ENCODE results near the gene ESR2. TPM values are rescaled to one million over a fixed set of nuclear protein-coding genes. Genes with fewer than 3 reads are reported as not detected.

Gene ESR2
- total RNA-seq, 1 experiment from 2014 or later: 0.15 TPM

- H3K27me3 Mint-ChIP-seq (ENCODE audit: low read depth): no peaks in the 10 kb centered on the region
- Histone ChIP-seq H4K20me1 (ENCODE audit: control insufficient read depth, insufficient read depth, insufficient read length) (no peaks in the 10 kb centered on the region), H3K4ac (ENCODE audit: low read depth, low read length) (no peak overlapping the region), H4K5ac (ENCODE audit: insufficient read length, low read depth, low read length) (no peak overlapping the region), H2AFZ (ENCODE audit: low read length) (no peak overlapping the region), H3K4me1 (ENCODE audit: insufficient read depth, low read length) (no peaks in the 10 kb centered on the region; the same call in 1 of the 2 replicates), H2AK5ac (ENCODE audit: insufficient read length, low read length) (no peak overlapping the region), H3K4me2 (ENCODE audit: insufficient read depth, insufficient read length, low read length) (no peak overlapping the region), H3K18ac (ENCODE audit: insufficient read length, low read depth, low read length) (no peak overlapping the region), H3K9me3 (ENCODE audit: control insufficient read depth, low read depth, low read length) (no peaks in the 10 kb centered on the region), H3K56ac (ENCODE audit: insufficient read length, low read depth, low read length) (no peak overlapping the region), H4K91ac (ENCODE audit: insufficient read length, low read depth, low read length) (no peak overlapping the region), H3T11ph (ENCODE audit: low read length) (no peak overlapping the region), H2BK5ac (ENCODE audit: insufficient read length, low read length) (no peak overlapping the region), H3K27ac (ENCODE audit: insufficient read length, low read depth, low read length) (no peak overlapping the region), H3K23me2 (ENCODE audit: insufficient read length, low read depth, low read length, poor library complexity, severe bottlenecking) (peaks cover 4% of the 10 kb centered on the region), H2BK120ac (ENCODE audit: low read depth, low read length, poor library complexity, severe bottlenecking) (no peak overlapping the region), H2BK20ac (ENCODE audit: low read depth, low read length, poor library complexity, severe bottlenecking) (no peak overlapping the region), H2BK12ac (ENCODE audit: insufficient read length, low read depth, low read length) (no peak overlapping the region), H3K23ac (ENCODE audit: insufficient read length, low read depth, low read length) (no peak overlapping the region), H3K27me3 (ENCODE audit: insufficient read depth, low read length) (no peaks in the 10 kb centered on the region), H3K9ac (ENCODE audit: extremely low read depth, insufficient read length, low read length) (no peak overlapping the region), H3K79me1 (ENCODE audit: insufficient read depth, low read depth, low read length, poor library complexity, severe bottlenecking) (no peaks in the 10 kb centered on the region), H3K14ac (ENCODE audit: insufficient read depth, low read length) (no peak overlapping the region; the same call in 1 of the 2 replicates), H3K79me2 (ENCODE audit: insufficient read depth, low read length) (no peaks in the 10 kb centered on the region), H4K8ac (replicated peaks; ENCODE audit: insufficient read length, low read depth, low read length) (no peak overlapping the region), H2BK15ac (ENCODE audit: low read depth, low read length) (no peak overlapping the region)
- no peaks in the 10 kb centered on the region; a peak in 1 of 5 replicates for H3K9me3 Mint-ChIP-seq
- no peak for DNase-seq
- no peak for TF ChIP-seq CTCF (conservative IDR thresholded peaks at IDR 0.05)
- H3K36me3 Mint-ChIP-seq (ENCODE audit: insufficient read depth in 1 of 3, low read depth in 3 of 3): peaks cover 0 to 11% (median 2%) of the 10 kb centered on the region in 3 experiments; a peak in 2 of 7 replicates
- peaks cover 53 to 55% of the 10 kb centered on the region in 2 experiments for H3K4me1 Mint-ChIP-seq
- peak overlapping the region; percentile 11 to 89 (median 16); a peak in 4 of 7 replicates for H3K27ac Mint-ChIP-seq
- no peak overlapping the region; a peak in 1 of 5 replicates for H3K4me3 Mint-ChIP-seq
- no CpG with 5 or more reads among the region's 7 CpGs for WGBS (ENCODE audit: extremely low coverage, insufficient read length, low lambda C conversion rate)
These were observed 92.9 kb downstream of the ESR2 start for GRCh38 chr14:64201296-64201695.
